Measurements from ENCODE around the gene EP300. TPM values are rescaled to one million over a fixed set of nuclear protein-coding genes. Genes with fewer than 3 reads are reported as not detected.
A peak's percentile ranks its signal among the peaks of the same experiment; 100 is the strongest.

The EP300 gene
- total and polyA plus RNA-seq, 3 donors from 2014 or later: 59.2 to 242 (median 221) TPM

GRCh38 chr22:41193829-41194228 is 101.4 kb downstream of the EP300 start:
- Histone ChIP-seq H3K27ac (no peak overlapping the region), H3K4me1 (no peaks in the 10 kb centered on the region), H3K4me3 (no peak overlapping the region), H3K27me3 (no peaks in the 10 kb centered on the region), H3K9me3 (no peaks in the 10 kb centered on the region), H3K36me3 (ENCODE audit: low read depth, missing control alignments) (no peaks in the 10 kb centered on the region)
- 93 to 94% methylated on average over 6 of the region's 6 CpGs for WGBS, 2 donors
- no peak for DNase-seq
- TF ChIP-seq POLR2A (IDR thresholded peaks at IDR 0.05): no peak
- no peak for TF ChIP-seq CTCF (IDR thresholded peaks at IDR 0.05)
- intact Hi-C loops (cut with DNase I; ENCODE audit: low total_unique reads): no loop called here

GRCh38 chr22:41197038-41197972 is 104.9 kb downstream of the EP300 start:
- 0% methylated on average over 12 to 76 of the region's 91 CpGs for WGBS, 2 donors
- no peaks in the 10 kb centered on the region for H3K9me3 ChIP-seq
- H3K27me3 ChIP-seq: no peaks in the 10 kb centered on the region
- intact Hi-C loops (cut with DNase I; ENCODE audit: low total_unique reads): no loop called here
- TF ChIP-seq CTCF (IDR thresholded peaks at IDR 0.05) (no peak), POLR2A (IDR thresholded peaks at IDR 0.05) (no peak)
- no peaks in the 10 kb centered on the region for H3K36me3 ChIP-seq (ENCODE audit: low read depth, missing control alignments)
- DNase-seq: peak; percentile 87
- peak overlapping the region; percentile 66 to 72 for H3K4me3 ChIP-seq
- H3K4me1 ChIP-seq: no peaks in the 10 kb centered on the region
- H3K27ac ChIP-seq: peak overlapping the region in 1 of 2 donors; percentile 9

GRCh38 chr22:41198027-41198580 is 105.7 kb downstream of the EP300 start:
- Histone ChIP-seq H3K36me3 (ENCODE audit: low read depth, missing control alignments) (no peaks in the 10 kb centered on the region), H3K4me3 (peak overlapping the region; percentile 66 to 72), H3K9me3 (no peaks in the 10 kb centered on the region), H3K27me3 (no peaks in the 10 kb centered on the region), H3K27ac (peak overlapping the region in 1 of 2 donors; percentile 9), H3K4me1 (no peaks in the 10 kb centered on the region)
- WGBS, 2 donors: 1% methylated on average over 9 of the region's 9 CpGs
- TF ChIP-seq POLR2A (IDR thresholded peaks at IDR 0.05): no peak
- no peak for TF ChIP-seq CTCF (IDR thresholded peaks at IDR 0.05)
- intact Hi-C loops (cut with DNase I; ENCODE audit: low total_unique reads): no loop called here
- DNase-seq: peak; percentile 41

GRCh38 chr22:41201141-41201540 is 108.7 kb downstream of the EP300 start:
- 75 to 76% methylated on average over 10 of the region's 10 CpGs for WGBS, 2 donors
- TF ChIP-seq POLR2A (IDR thresholded peaks at IDR 0.05) (no peak), CTCF (IDR thresholded peaks at IDR 0.05) (no peak)
- H3K4me1 ChIP-seq: peaks cover 3% of the 10 kb centered on the region
- no peak for DNase-seq
- H3K4me3 ChIP-seq: no peak overlapping the region
- no peaks in the 10 kb centered on the region for H3K27me3 ChIP-seq
- no peaks in the 10 kb centered on the region for H3K36me3 ChIP-seq (ENCODE audit: low read depth, missing control alignments)
- no peaks in the 10 kb centered on the region for H3K9me3 ChIP-seq
- H3K27ac ChIP-seq: no peak overlapping the region
- intact Hi-C loops (cut with DNase I; ENCODE audit: low total_unique reads): no loop called here

Measured in testis (tissue), 3 donors.